Coronary artery (tissue), 2 donors: ENCODE data around the gene CPLX3.
A peak's percentile ranks its signal among the peaks of the same experiment; 100 is the strongest.

Experiments
- DNase-seq: peaks from one replicate; pipeline ENCODE4 v3.0.0-alpha.2; 2017; ENCODE audit warnings: low spot score
- H3K27ac ChIP-seq, 2 donors: fragments of 200-600 bp; sonication (generic); one replicate each; pipeline ENCODE4 v1.5.1; 2016 to 2019
- H3K4me3 ChIP-seq: fragments of 200-600 bp; sonication (generic); 2 replicates; pipeline ENCODE4 v1.5.1; 2016; ENCODE audit warnings: mild to moderate bottlenecking, moderate library complexity
- TF ChIP-seq, protein P1 (sequence below): fragments of 200-600 bp; sonication (generic); IDR thresholded peaks from one replicate; pipeline ENCODE4 v1.5.1; 2019; ENCODE audit warnings: antibody characterized with exemption

The CPLX3 gene

DNA sequence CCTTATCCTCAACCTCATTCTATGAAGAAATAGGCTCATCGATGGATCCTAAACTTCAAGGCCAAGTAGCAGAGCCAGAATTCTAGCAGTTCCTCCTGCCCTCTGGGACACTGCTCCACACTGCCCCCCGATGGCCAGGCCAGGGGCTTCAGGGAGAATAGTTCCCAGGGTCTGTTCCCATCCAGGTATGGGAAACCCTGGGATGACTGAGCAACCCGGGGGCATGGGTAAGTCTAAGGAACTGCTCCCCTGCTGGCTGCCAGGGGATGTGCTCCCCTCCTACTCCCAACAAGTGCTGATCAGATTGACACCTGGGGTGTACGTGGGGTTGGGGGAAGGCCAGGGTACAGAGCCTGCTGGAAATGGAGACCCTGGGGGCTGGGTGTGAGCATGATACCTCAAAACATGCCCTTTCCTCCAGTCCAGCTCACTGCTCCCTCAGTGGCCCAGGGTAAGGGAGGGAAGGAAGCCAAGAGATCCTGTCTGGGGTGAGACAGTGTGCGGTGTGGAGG, 8.9 kb downstream of the CPLX3 start:
- TF ChIP-seq, protein P1, sequence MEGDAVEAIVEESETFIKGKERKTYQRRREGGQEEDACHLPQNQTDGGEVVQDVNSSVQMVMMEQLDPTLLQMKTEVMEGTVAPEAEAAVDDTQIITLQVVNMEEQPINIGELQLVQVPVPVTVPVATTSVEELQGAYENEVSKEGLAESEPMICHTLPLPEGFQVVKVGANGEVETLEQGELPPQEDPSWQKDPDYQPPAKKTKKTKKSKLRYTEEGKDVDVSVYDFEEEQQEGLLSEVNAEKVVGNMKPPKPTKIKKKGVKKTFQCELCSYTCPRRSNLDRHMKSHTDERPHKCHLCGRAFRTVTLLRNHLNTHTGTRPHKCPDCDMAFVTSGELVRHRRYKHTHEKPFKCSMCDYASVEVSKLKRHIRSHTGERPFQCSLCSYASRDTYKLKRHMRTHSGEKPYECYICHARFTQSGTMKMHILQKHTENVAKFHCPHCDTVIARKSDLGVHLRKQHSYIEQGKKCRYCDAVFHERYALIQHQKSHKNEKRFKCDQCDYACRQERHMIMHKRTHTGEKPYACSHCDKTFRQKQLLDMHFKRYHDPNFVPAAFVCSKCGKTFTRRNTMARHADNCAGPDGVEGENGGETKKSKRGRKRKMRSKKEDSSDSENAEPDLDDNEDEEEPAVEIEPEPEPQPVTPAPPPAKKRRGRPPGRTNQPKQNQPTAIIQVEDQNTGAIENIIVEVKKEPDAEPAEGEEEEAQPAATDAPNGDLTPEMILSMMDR: peak; percentile 38
- Histone ChIP-seq H3K27ac (no peak overlapping the region), H3K4me3 (no peak overlapping the region)
- no peak for DNase-seq

DNA sequence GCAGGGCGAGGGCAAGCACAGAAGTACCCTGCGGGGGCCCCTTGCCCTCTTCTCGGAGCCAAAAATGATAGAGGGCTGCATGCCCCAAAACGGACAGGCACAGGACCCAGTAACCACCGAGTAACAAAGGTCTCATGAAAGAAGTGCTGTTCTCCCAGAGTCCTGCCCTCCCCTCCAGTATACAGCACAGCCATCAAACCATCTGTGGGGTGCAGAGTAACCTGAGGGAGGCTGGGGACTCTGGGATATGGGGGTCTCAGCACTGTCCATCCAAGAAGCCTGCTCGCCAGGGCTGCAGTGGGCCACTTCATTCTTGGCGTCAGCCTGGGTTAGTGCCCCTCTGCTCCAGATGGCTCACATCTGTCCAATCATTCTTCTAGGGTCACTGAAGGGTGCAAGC, 10.4 kb downstream of the CPLX3 start:
- DNase-seq: no peak
- no peak overlapping the region for H3K27ac ChIP-seq
- TF ChIP-seq, protein P1: no peak
- no peak overlapping the region for H3K4me3 ChIP-seq

DNA sequence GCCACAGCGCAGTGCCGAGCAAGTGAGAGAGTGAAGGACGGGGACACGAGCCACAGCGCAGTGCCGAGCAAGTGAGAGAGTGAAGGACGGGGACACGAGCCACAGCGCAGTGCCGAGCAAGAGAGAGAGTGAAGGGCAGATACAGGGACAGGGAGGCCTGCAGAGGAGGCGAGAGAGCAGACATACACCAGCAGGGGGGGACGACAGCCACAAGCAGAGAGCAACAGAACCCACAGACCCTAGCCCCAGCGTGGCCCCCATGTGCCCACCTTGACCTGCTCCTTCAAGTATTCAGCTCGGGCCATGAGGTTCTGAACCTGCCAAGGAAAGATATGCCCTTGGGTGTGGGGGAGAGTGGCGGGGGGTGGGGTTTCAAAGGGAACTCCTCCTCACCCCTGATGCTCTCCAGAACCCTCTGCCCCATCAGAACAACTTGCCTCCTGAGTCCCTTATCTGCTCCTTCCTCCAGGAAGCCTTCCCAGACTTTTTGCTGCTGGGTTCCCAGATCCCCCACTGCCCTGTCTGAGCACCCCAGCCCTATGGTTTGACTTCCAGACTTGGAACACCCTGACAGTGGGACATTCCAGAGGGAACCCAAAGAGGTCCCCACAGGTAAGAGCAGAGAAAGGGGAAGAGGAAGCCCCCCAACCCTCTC, 11.2 kb downstream of the CPLX3 start:
- Histone ChIP-seq H3K4me3 (no peak overlapping the region), H3K27ac (no peak overlapping the region)
- DNase-seq: no peak
- TF ChIP-seq, protein P1: no peak

DNA sequence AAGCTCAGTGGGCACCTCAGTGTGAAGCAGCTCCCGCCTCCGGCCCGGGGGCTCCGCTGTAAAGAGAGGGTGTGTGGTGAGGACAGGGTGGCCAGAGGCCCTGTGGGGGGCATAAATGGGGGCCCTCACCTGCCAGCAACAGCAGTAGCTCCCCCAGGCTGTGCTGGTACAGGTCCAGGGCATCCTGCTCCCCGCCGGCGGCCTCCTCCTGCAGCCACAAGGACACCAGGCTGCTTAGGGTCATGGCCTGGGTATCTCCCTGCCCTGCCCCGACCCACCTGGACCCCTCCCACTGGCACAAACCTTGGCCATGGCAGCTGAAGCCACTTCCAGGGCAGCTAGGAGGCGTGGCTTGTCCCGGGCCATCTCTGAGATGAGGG, 11.7 kb downstream of the CPLX3 start:
- DNase-seq: no peak
- H3K27ac ChIP-seq: no peak overlapping the region
- TF ChIP-seq, protein P1: no peak
- H3K4me3 ChIP-seq: no peak overlapping the region

DNA sequence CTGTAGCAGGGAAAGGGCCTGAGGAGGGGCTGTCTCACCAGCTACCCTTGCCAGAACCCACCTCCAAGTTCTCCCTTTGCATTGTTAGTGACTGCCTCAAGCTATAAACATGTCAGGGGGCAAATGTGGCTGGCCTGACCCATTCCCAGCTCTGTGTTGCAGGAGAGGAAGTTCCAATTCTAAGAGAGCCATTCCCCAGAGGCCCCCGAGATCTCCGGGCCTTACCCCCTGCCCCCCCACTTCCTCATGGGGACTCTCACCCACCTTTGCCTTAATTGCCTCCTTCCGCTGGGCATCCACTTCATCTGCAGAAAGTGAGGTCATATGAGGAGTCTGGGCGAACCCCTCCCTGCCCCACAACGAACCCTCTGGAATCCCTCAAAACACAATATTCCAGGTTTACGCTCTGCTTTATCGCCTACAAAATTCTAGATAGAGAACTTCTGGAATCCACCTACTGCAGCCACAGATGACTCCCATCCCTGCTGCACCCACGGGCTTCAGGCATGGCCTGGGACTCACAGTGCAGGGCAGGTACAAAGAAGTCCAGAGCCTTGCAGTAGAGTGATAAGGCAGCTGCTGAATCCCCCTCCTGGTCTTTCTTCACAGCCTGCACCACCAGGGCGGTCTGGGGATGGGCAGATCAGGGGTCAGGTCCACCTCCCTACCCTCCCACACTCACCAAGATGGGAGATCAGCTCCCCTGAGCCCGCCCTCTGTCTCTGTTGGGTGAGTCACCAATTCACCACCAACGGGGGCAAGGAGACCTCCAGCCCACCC, 12.5 kb downstream of the CPLX3 start:
- TF ChIP-seq, protein P1: no peak
- Histone ChIP-seq H3K4me3 (no peak overlapping the region), H3K27ac (no peak overlapping the region)
- DNase-seq: no peak

DNA sequence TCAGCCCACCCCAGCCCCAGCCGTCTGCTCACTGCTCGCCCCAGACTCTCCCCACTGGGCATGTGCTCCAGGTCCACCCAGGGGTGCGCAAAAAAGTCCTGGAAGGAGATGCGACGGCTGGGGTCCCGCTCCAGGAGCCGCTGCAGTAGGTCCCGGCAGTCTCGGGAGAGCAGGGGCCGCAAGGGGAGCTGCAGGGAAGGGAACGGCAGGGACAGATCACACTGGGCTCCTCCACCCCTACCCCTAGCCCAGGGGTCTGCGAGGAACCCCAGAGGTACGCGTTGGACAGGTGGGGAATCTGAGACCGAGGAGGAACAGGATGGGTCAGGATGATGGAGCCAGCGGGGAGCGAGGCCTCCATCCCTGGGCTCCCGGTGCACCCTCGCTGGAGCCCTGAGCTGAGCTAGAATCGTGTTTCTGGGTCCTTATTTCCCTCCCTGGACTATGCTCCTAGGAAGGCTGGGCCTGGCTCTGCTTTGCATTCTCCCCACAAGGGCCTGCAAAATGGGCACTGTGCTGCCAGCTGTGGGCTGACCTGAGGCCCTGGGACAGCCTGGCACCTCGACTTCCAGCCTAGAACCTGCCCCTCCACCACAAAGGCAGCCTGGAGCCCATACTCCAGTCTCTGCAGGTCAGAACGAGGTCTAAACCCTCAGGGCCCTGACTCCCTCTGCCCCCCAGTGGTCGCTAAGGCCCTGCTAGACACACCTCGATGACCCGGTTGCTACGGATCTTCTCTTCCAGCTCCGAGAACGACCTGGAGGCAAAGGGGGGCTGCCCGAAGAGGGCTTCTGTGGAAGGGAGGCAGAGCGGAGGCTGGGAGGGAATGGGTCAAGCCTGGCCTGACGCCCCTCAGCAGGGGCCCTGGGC, 13.3 kb downstream of the CPLX3 start:
- no peak for DNase-seq
- TF ChIP-seq, protein P1: no peak
- Histone ChIP-seq H3K4me3 (no peak overlapping the region), H3K27ac (no peak overlapping the region)
